Panc1 (cell line): ENCODE data around the gene ATP9A. TPM values are rescaled to one million over a fixed set of nuclear protein-coding genes. Genes with fewer than 3 reads are reported as not detected.

Source experiments
- ATAC-seq: fragments of 200-7000 bp; cut with Tn5 transposase; 2 replicates; pipeline ENCODE4 v1.9.1; 2020; ENCODE audit warnings: mild to moderate bottlenecking, moderate library complexity
- BruUV-seq: library from RNA; stranded (reverse); fragments of 400-500 nt; replicated peaks from 2 replicates; lab custom pipeline; 2021; lab: Mats Ljungman, UMichigan
- CTCF ChIA-PET: fragments of 300-600 bp; sonication (Branson Sonifier 250); formaldehyde crosslinking; loops from one replicate; lab custom pipeline; 2022; ENCODE audit warnings: antibody characterized with exemption; lab: Charles Lee
- POLR2A ChIA-PET: fragments of 300-600 bp; sonication (Branson Sonifier 250); formaldehyde crosslinking; loops from one replicate; lab custom pipeline; 2022; ENCODE audit warnings: antibody characterized with exemption; lab: Charles Lee
- DNase-seq: peaks from one replicate; pipeline ENCODE4 v3.0.0-alpha.2; 2010; ENCODE audit warnings: low read depth, low spot score
- H3K27ac ChIP-seq: 2 replicates; pipeline ENCODE4 v1.5.1; 2011; ENCODE audit warnings: mild to moderate bottlenecking, low read length, inconsistent platforms
- H3K27me3 ChIP-seq: fragments of 200-500 bp; sonication (Bioruptor generic); 2 replicates; pipeline ENCODE4 v1.6.0; 2014; ENCODE audit warnings: low read length, inconsistent platforms; ENCODE audit not compliant: control insufficient read depth, insufficient read depth
- H3K36me3 ChIP-seq: fragments of 200-500 bp; sonication (Bioruptor generic); 2 replicates; pipeline ENCODE4 v1.5.1; 2014; ENCODE audit warnings: inconsistent platforms, mild to moderate bottlenecking, low read length, moderate library complexity; ENCODE audit not compliant: control insufficient read depth, insufficient read depth
- H3K4me1 ChIP-seq: 2 replicates; pipeline ENCODE4 v1.5.1; 2011; ENCODE audit warnings: inconsistent platforms, mild to moderate bottlenecking, low read length, moderate library complexity; ENCODE audit not compliant: control insufficient read depth, insufficient read depth
- H3K4me3 ChIP-seq, 2 experiments: 2 replicates each; pipeline ENCODE4 v1.5.1; 2011 to 2012; ENCODE audit warnings: low read depth in 2 of 2, low read length in 2 of 2, mild to moderate bottlenecking in 2 of 2, inconsistent platforms in 1 of 2, moderate library complexity in 1 of 2
- H3K9me3 ChIP-seq: fragments of 200-500 bp; sonication (Bioruptor generic); 2 replicates; pipeline ENCODE4 v1.5.1; 2014; ENCODE audit warnings: low read depth, mild to moderate bottlenecking, inconsistent platforms, low read length, moderate library complexity; ENCODE audit not compliant: control insufficient read depth, insufficient read depth
- CTCF ChIP-seq: fragments of 450-650 bp; IDR thresholded peaks from 2 replicates; pipeline ENCODE4 v1.5.1; 2017; ENCODE audit warnings: mild to moderate bottlenecking
- POLR2AphosphoS5 ChIP-seq: IDR thresholded peaks from 2 replicates; pipeline ENCODE4 v1.6.1; 2012; ENCODE audit warnings: mild to moderate bottlenecking, low read depth, low read length, moderate library complexity
- REST ChIP-seq, 2 experiments: IDR thresholded peaks; 2 replicates each; pipeline ENCODE4 v1.6.1; 2011 to 2012; ENCODE audit warnings: low read depth in 2 of 2, control low read depth in 1 of 2, low read length in 1 of 2, mild to moderate bottlenecking in 1 of 2, moderate library complexity in 1 of 2; ENCODE audit not compliant: insufficient read depth in 1 of 2
- SIN3A ChIP-seq: IDR thresholded peaks from 2 replicates; pipeline ENCODE4 v1.6.1; 2012; ENCODE audit warnings: low read depth, mild to moderate bottlenecking, low read length, moderate library complexity, borderline replicate concordance; ENCODE audit not compliant: insufficient read depth
- TCF7L2 ChIP-seq: IDR thresholded peaks from 2 replicates; pipeline ENCODE4 v1.6.1; 2011; ENCODE audit warnings: mild to moderate bottlenecking, low read depth, low read length, inconsistent platforms
- in situ Hi-C: cut with HindIII; loops from 2 replicates; pipeline ENCODE4 v1.10.0; 2016; ENCODE audit warnings: low sequenced_read_pairs, low pct_unique_long_range_greater_than_20kb
- intact Hi-C: fragments of 100-400 bp; cut with micrococcal nuclease; formaldehyde crosslinking; loops from one replicate; pipeline ENCODE4 v1.10.0; 2022; ENCODE audit not compliant: unreplicated experiment
- total RNA-seq: library from RNA; stranded (reverse); gene quantifications from one replicate; pipeline ENCODE4 v1.2.1, GENCODE V29; 2021; ENCODE audit not compliant: unreplicated experiment

The ATP9A gene
- total RNA-seq, 1 experiment from 2014 or later = 8.7 TPM

- CTCF ChIA-PET = no interaction called here
- POLR2A ChIA-PET = no interaction called here
- Histone ChIP-seq H3K4me1 (peaks cover 41% of the 10 kb centered on the region), H3K36me3 (no peaks in the 10 kb centered on the region), H3K4me3 (no peak overlapping the region), H3K27ac (no peak overlapping the region), H3K27me3 (no peaks in the 10 kb centered on the region), H3K9me3 (no peaks in the 10 kb centered on the region)
- ATAC-seq = no peak
- in situ Hi-C loops = no loop called here
- intact Hi-C loops = loop anchor here (10.0 kb wide), 1 partner anchor 113 kb away; no protein-coding TSS in a partner anchor
- TF ChIP-seq TCF7L2 (no peak), POLR2AphosphoS5 (no peak), SIN3A (no peak), REST (IDR thresholded peaks at IDR 0.05; ENCODE audit: insufficient read depth in 1 of 2, low read depth in 2 of 2, low read length in 1 of 2) (no peak), CTCF (no peak)
- BruUV-seq = no TSS peak
- DNase-seq = no peak
Measured at GRCh38 chr20:51567622-51568021, 200.6 kb downstream of the ATP9A start.

- H3K27me3 ChIP-seq = no peaks in the 10 kb centered on the region
- TF ChIP-seq TCF7L2 (no peak), CTCF (no peak), POLR2AphosphoS5 (no peak)
- no peaks in the 10 kb centered on the region for H3K9me3 ChIP-seq
- BruUV-seq = no TSS peak
- H3K4me3 ChIP-seq = no peak overlapping the region
- intact Hi-C loops = loop anchor here (10.0 kb wide), 1 partner anchor 112 kb away; no protein-coding TSS in a partner anchor
- ChIA-PET POLR2A (no interaction called here), CTCF (no interaction called here)
- no peak overlapping the region; the same call in 1 of the 2 replicates for H3K27ac ChIP-seq
- DNase-seq (no peak), ATAC-seq (no peak)
- no peaks in the 10 kb centered on the region for H3K36me3 ChIP-seq
- H3K4me1 ChIP-seq = peaks cover 41% of the 10 kb centered on the region
- in situ Hi-C loops = no loop called here
Measured at GRCh38 chr20:51566594-51566993, 201.6 kb downstream of the ATP9A start.
